Stimulated activated naive CD8-positive, alpha-beta T cell treated with anti-CD3 and anti-CD28 coated beads, Interleukin-15, Interleukin-2, amounts not matched to agents 100 U/mL and 50 U/mL, for 24 hours (primary cell): ENCODE measurements around the gene ST3GAL2.

Source experiments
- ATAC-seq: fragments of 150-1000 bp; cut with Tn5 transposase; one replicate; pipeline ENCODE4 v1.10.0; 2021
- DNase-seq: peaks from one replicate; pipeline ENCODE4 v3.0.0; 2021

The ST3GAL2 gene

GRCh38 chr16:70438969-70439862 is at the start of gene ST3GAL2:
TSS of gene ST3GAL2 (minus strand) at chr16:70439100. CDS start at chr16:70398530, 40,570 bp downstream.
- DNase-seq (peak; percentile 96), ATAC-seq (peak; percentile 97)

GRCh38 chr16:70484867-70485266 is 46.0 kb upstream of the ST3GAL2 start:
- DNase-seq (no peak), ATAC-seq (no peak)

- ATAC-seq (peak; percentile 15), DNase-seq (no peak)
These were observed 44.5 kb upstream of the ST3GAL2 start for GRCh38 chr16:70483426-70483825.

- DNase-seq (no peak), ATAC-seq (no peak)
These were observed 43.7 kb upstream of the ST3GAL2 start for GRCh38 chr16:70482624-70483023.

GRCh38 chr16:70481929-70482536 is 43.1 kb upstream of the ST3GAL2 start:
- DNase-seq, result no peak
- ATAC-seq, result no peak

- DNase-seq (no peak), ATAC-seq (no peak)
These were observed 41.5 kb upstream of the ST3GAL2 start for GRCh38 chr16:70480127-70481105.

- ATAC-seq (no peak), DNase-seq (no peak)
These were observed 40.0 kb upstream of the ST3GAL2 start for GRCh38 chr16:70478912-70479341.

- ATAC-seq, result no peak
- DNase-seq, result no peak
These were observed 39.3 kb upstream of the ST3GAL2 start for GRCh38 chr16:70478169-70478568.

- peak; percentile 95 for ATAC-seq
- peak; percentile 57 for DNase-seq
These were observed 37.5 kb upstream of the ST3GAL2 start for GRCh38 chr16:70476272-70477020.

GRCh38 chr16:70475054-70475871 is 36.4 kb upstream of the ST3GAL2 start:
- DNase-seq, result no peak

GRCh38 chr16:70474320-70475053 is 35.6 kb upstream of the ST3GAL2 start:
- ATAC-seq (no peak), DNase-seq (no peak)

More at GRCh38 chr16:70475054-70475871, 36.4 kb upstream of the ST3GAL2 start:
- ATAC-seq, result no peak

- DNase-seq (no peak), ATAC-seq (no peak)
These were observed 34.8 kb upstream of the ST3GAL2 start for GRCh38 chr16:70473446-70474319.

- DNase-seq (no peak), ATAC-seq (no peak)
These were observed 34.0 kb upstream of the ST3GAL2 start for GRCh38 chr16:70472786-70473433.

GRCh38 chr16:70470927-70471341 is 32.0 kb upstream of the ST3GAL2 start:
- DNase-seq (no peak), ATAC-seq (no peak)

GRCh38 chr16:70470141-70470926 is 31.4 kb upstream of the ST3GAL2 start:
- ATAC-seq, result no peak
- no peak for DNase-seq

- ATAC-seq, result no peak
These were observed 30.1 kb upstream of the ST3GAL2 start for GRCh38 chr16:70468776-70469525.

GRCh38 chr16:70467608-70468007 is 28.7 kb upstream of the ST3GAL2 start:
- ATAC-seq, result no peak

More at GRCh38 chr16:70468776-70469525, 30.1 kb upstream of the ST3GAL2 start:
- DNase-seq, result no peak

More at GRCh38 chr16:70467608-70468007, 28.7 kb upstream of the ST3GAL2 start:
- DNase-seq, result no peak
